Activated CD8-positive, alpha-beta memory T cell treated with anti-CD3 and anti-CD28 coated beads, Interleukin-2, amount 10 ng/mL, durations not matched to agents 7 days and 5 days (primary cell): ENCODE results near the gene BCAT1. TPM values are rescaled to one million over a fixed set of nuclear protein-coding genes. Genes with fewer than 3 reads are reported as not detected.

ENCODE experiments used
- ATAC-seq: fragments of 150-1000 bp; cut with Tn5 transposase; one replicate; pipeline ENCODE4 v1.10.0; 2021; ENCODE audit warnings: moderate library complexity
- CTCF ChIA-PET: fragments of 350-600 bp; sonication (Branson Sonifier 250); formaldehyde crosslinking; loops from one replicate; lab custom pipeline; 2021; ENCODE audit warnings: antibody characterized with exemption; lab: Charles Lee
- DNase-seq: peaks from one replicate; pipeline ENCODE4 v3.0.0-alpha.2; 2020
- H3K27ac Mint-ChIP-seq: one replicate; pipeline ENCODE4 v1.8.0; 2021; ENCODE audit warnings: mild to moderate bottlenecking, mixed read lengths
- H3K27me3 Mint-ChIP-seq: one replicate; pipeline ENCODE4 v1.8.0; 2021; ENCODE audit warnings: mixed read lengths
- H3K36me3 Mint-ChIP-seq: one replicate; pipeline ENCODE4 v1.8.0; 2021; ENCODE audit warnings: mild to moderate bottlenecking, mixed read lengths
- H3K4me1 Mint-ChIP-seq: one replicate; pipeline ENCODE4 v1.8.0; 2021; ENCODE audit warnings: mixed read lengths
- H3K4me3 Mint-ChIP-seq: one replicate; pipeline ENCODE4 v1.8.0; 2021; ENCODE audit warnings: mild to moderate bottlenecking, moderate library complexity, mixed read lengths
- H3K9me3 Mint-ChIP-seq: one replicate; pipeline ENCODE4 v1.8.0; 2022; ENCODE audit warnings: low read depth, mixed read lengths
- total RNA-seq, 2 experiments: library from RNA; stranded (reverse); gene quantifications; one replicate each; pipeline ENCODE4 v1.2.3, GENCODE V29; 2021

BCAT1 gene
- total RNA-seq, 2 experiments from 2014 or later = 18.9 to 48.3 TPM

GRCh38 chr12:24764712-24765111 is 184.2 kb downstream of the BCAT1 start:
- Mint-ChIP-seq H3K4me3 (no peak overlapping the region), H3K27me3 (no peaks in the 10 kb centered on the region), H3K4me1 (no peaks in the 10 kb centered on the region), H3K9me3 (no peaks in the 10 kb centered on the region), H3K27ac (no peak overlapping the region), H3K36me3 (peaks cover 3% of the 10 kb centered on the region)
- DNase-seq (no peak), ATAC-seq (no peak)
- CTCF ChIA-PET = no interaction called here

- H3K27me3 Mint-ChIP-seq = no peaks in the 10 kb centered on the region
These were observed 188.1 kb downstream of the BCAT1 start for GRCh38 chr12:24760606-24761378.

GRCh38 chr12:24760162-24760561 is 188.7 kb downstream of the BCAT1 start:
- Mint-ChIP-seq H3K4me3 (no peak overlapping the region), H3K4me1 (peaks cover 9% of the 10 kb centered on the region), H3K27me3 (no peaks in the 10 kb centered on the region), H3K36me3 (peaks cover 3% of the 10 kb centered on the region), H3K27ac (no peak overlapping the region), H3K9me3 (no peaks in the 10 kb centered on the region)
- DNase-seq = no peak
- ATAC-seq = no peak
- CTCF ChIA-PET = no interaction called here

More at GRCh38 chr12:24760606-24761378, 188.1 kb downstream of the BCAT1 start:
- no peak for ATAC-seq
- CTCF ChIA-PET = no interaction called here
- H3K9me3 Mint-ChIP-seq = no peaks in the 10 kb centered on the region
- peaks cover 3% of the 10 kb centered on the region for H3K4me1 Mint-ChIP-seq
- no peak overlapping the region for H3K4me3 Mint-ChIP-seq
- DNase-seq = no peak
- peaks cover 3% of the 10 kb centered on the region for H3K36me3 Mint-ChIP-seq
- H3K27ac Mint-ChIP-seq = no peak overlapping the region

Other genes with a start within 250 kb of the BCAT1 start
- gene DNAI7, start 246.1 kb upstream of the BCAT1 start, total RNA-seq = under 1 TPM in 1 of 2 experiments, not detected in 1; 0.18 TPM
- gene ETFRF1, start 246.1 kb upstream of the BCAT1 start, total RNA-seq = 10 to 100 TPM in 1 of 2 experiments, 1 to 10 TPM in 1; 9.3 to 10.9 TPM